Measurements from ENCODE around the gene GRAP2.

GRCh38 chr22:39984006-39984405 lies 83.1 kb downstream of the GRAP2 start:
- TF ChIP-seq TAF1 (IDR thresholded peaks at IDR 0.05; ENCODE audit: low read depth) (no peak), CEBPB (IDR thresholded peaks at IDR 0.05) (no peak), RAD21 (IDR thresholded peaks at IDR 0.05; ENCODE audit: low read depth) (no peak), CREB1 (IDR thresholded peaks at IDR 0.05; ENCODE audit: low read depth) (no peak), MAX (IDR thresholded peaks at IDR 0.05) (no peak), YY1 (IDR thresholded peaks at IDR 0.05; ENCODE audit: low read depth) (no peak)
